Cardiac muscle cell (in vitro differentiated cells and primary cell): ENCODE data around the gene SIRPB1. TPM values are rescaled to one million over a fixed set of nuclear protein-coding genes. Genes with fewer than 3 reads are reported as not detected.

Source experiments
- DNase-seq, 2 donors: peaks; one replicate each; pipeline versions ENCODE4 v3.0.0 to v3.0.0-alpha.2; 2010 to 2017; ENCODE audit warnings: low read depth in 1 of 2, low spot score in 1 of 2
- H3K27ac ChIP-seq: fragments of 200-600 bp; sonication (generic); 2 replicates; pipeline ENCODE4 v1.5.1; 2016
- H3K27me3 ChIP-seq: fragments of 200-600 bp; sonication (generic); 2 replicates; pipeline ENCODE4 v1.6.0; 2016; ENCODE audit warnings: control low read depth
- H3K36me3 ChIP-seq: fragments of 200-600 bp; sonication (generic); 2 replicates; pipeline ENCODE4 v1.5.1; 2016; ENCODE audit warnings: control low read depth
- H3K4me1 ChIP-seq: fragments of 200-600 bp; sonication (generic); 2 replicates; pipeline ENCODE4 v1.8.1; 2017; ENCODE audit warnings: low read depth, mild to moderate bottlenecking, mixed run types
- H3K4me3 ChIP-seq: fragments of 200-600 bp; sonication (generic); 2 replicates; pipeline ENCODE4 v1.5.1; 2016; ENCODE audit warnings: mild to moderate bottlenecking
- H3K9me3 ChIP-seq: fragments of 200-600 bp; sonication (generic); 2 replicates; pipeline ENCODE4 v1.5.1; 2017; ENCODE audit warnings: low read depth, mild to moderate bottlenecking, control low read depth
- polyA plus RNA-seq: library from polyadenylated mRNA; unstranded; fragments of >200 nt; fragmentation: Nextera tagmentation; extraction: Ambion mirVana; gene quantifications from 2 replicates; pipeline ENCODE4 v1.2.1, GENCODE V29; 2016
- total RNA-seq: library from RNA; depleted of rRNA; stranded (reverse); fragments of >200 nt; gene quantifications from 2 replicates; pipeline ENCODE4 v1.2.3, GENCODE V29; 2016
- TF ChIP-seq, protein P1 (sequence below): IDR thresholded peaks from 2 replicates; pipeline ENCODE4 v1.5.1; 2012; ENCODE audit warnings: low read depth, mild to moderate bottlenecking, low read length

The SIRPB1 gene
- total and polyA plus RNA-seq, 2 experiments from 2014 or later: not detected

- H3K9me3 ChIP-seq: no peaks in the 10 kb centered on the region
- TF ChIP-seq, protein P1, sequence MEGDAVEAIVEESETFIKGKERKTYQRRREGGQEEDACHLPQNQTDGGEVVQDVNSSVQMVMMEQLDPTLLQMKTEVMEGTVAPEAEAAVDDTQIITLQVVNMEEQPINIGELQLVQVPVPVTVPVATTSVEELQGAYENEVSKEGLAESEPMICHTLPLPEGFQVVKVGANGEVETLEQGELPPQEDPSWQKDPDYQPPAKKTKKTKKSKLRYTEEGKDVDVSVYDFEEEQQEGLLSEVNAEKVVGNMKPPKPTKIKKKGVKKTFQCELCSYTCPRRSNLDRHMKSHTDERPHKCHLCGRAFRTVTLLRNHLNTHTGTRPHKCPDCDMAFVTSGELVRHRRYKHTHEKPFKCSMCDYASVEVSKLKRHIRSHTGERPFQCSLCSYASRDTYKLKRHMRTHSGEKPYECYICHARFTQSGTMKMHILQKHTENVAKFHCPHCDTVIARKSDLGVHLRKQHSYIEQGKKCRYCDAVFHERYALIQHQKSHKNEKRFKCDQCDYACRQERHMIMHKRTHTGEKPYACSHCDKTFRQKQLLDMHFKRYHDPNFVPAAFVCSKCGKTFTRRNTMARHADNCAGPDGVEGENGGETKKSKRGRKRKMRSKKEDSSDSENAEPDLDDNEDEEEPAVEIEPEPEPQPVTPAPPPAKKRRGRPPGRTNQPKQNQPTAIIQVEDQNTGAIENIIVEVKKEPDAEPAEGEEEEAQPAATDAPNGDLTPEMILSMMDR: no peak
- H3K27ac ChIP-seq: no peak overlapping the region
Observed at GRCh38 chr20:1664911-1665310, 45.1 kb upstream of the SIRPB1 start.

GRCh38 chr20:1663917-1664316, 44.1 kb upstream of the SIRPB1 start:
- H3K4me1 ChIP-seq: no peaks in the 10 kb centered on the region
- TF ChIP-seq, protein P1: no peak
- H3K9me3 ChIP-seq: no peaks in the 10 kb centered on the region
- DNase-seq: no peak
- peaks cover 8% of the 10 kb centered on the region for H3K27me3 ChIP-seq
- no peaks in the 10 kb centered on the region for H3K36me3 ChIP-seq
- no peak overlapping the region for H3K27ac ChIP-seq
- H3K4me3 ChIP-seq: no peak overlapping the region

More at GRCh38 chr20:1664911-1665310, 45.1 kb upstream of the SIRPB1 start:
- no peak overlapping the region for H3K4me3 ChIP-seq
- H3K27me3 ChIP-seq: no peaks in the 10 kb centered on the region
- DNase-seq: no peak
- no peaks in the 10 kb centered on the region for H3K36me3 ChIP-seq
- no peaks in the 10 kb centered on the region for H3K4me1 ChIP-seq

GRCh38 chr20:1661542-1662299, 41.9 kb upstream of the SIRPB1 start:
- H3K27me3 ChIP-seq: peaks cover 8% of the 10 kb centered on the region
- no peaks in the 10 kb centered on the region for H3K9me3 ChIP-seq
- no peak for DNase-seq
- H3K4me3 ChIP-seq: no peak overlapping the region
- no peaks in the 10 kb centered on the region for H3K4me1 ChIP-seq
- TF ChIP-seq, protein P1: no peak
- H3K27ac ChIP-seq: no peak overlapping the region
- H3K36me3 ChIP-seq: no peaks in the 10 kb centered on the region

DNA sequence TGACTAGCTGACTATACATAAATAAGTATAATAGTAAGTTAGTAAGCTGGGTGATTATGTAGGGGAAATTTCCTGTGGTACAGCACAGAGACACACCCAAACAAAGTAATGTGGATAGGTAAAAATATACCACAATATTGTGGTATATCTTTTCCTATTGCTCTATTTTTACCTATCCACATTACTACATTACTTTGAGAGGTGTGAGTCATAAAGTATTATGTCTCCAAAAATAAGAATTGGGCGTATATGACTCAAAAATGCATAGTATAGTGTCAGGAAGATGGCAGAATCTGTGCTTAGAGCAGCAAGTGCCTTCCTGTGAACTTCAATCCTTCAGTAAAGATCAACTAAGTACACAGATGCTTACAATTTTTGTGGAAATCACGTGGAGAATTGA, 40.4 kb upstream of the SIRPB1 start:
- no peaks in the 10 kb centered on the region for H3K9me3 ChIP-seq
- TF ChIP-seq, protein P1: no peak
- no peaks in the 10 kb centered on the region for H3K4me1 ChIP-seq
- peaks cover 8% of the 10 kb centered on the region for H3K27me3 ChIP-seq
- no peak for DNase-seq
- no peak overlapping the region for H3K27ac ChIP-seq
- H3K36me3 ChIP-seq: no peaks in the 10 kb centered on the region
- no peak overlapping the region for H3K4me3 ChIP-seq

GRCh38 chr20:1657556-1658334, 37.9 kb upstream of the SIRPB1 start, which contains the start of gene SIRPG:
Gene SIRPG (minus strand): TSS chr20:1657779. CDS start chr20:1657714, 65 bp downstream.
- no peaks in the 10 kb centered on the region for H3K36me3 ChIP-seq
- no peaks in the 10 kb centered on the region for H3K9me3 ChIP-seq
- no peaks in the 10 kb centered on the region for H3K4me1 ChIP-seq
- TF ChIP-seq, protein P1: no peak
- no peak within 1 kb of the TSS for H3K27ac ChIP-seq
- DNase-seq: no peak
- H3K4me3 ChIP-seq: no peak within 1 kb of the TSS
- peaks cover 8% of the 10 kb centered on the region for H3K27me3 ChIP-seq
